HL-60 (cell line): Measurements from ENCODE around the gene LPCAT1.

Source experiments
- DNase-seq, 2 experiments: peaks; one replicate each; pipeline ENCODE4 v3.0.0-alpha.2; 2010 to 2020; ENCODE audit warnings: low read depth in 1 of 2, low spot score in 1 of 2
- H3K27ac ChIP-seq: fragments of 250-450 bp; sonication (Bioruptor Pico); replicated peaks from 2 replicates; pipeline ENCODE4 v1.5.1; 2020; ENCODE audit warnings: mild to moderate bottlenecking, moderate library complexity
- H3K27me3 ChIP-seq: fragments of 250-450 bp; sonication (Bioruptor Pico); 2 replicates; pipeline ENCODE4 v1.5.1; 2021; ENCODE audit warnings: mild to moderate bottlenecking, moderate library complexity; ENCODE audit not compliant: insufficient read depth, poor library complexity, severe bottlenecking
- H3K4me3 ChIP-seq: replicated peaks from 2 replicates; pipeline ENCODE4 v1.5.1; 2011; ENCODE audit warnings: mild to moderate bottlenecking, control low read depth, low read length; ENCODE audit not compliant: insufficient read depth
- GABPA ChIP-seq: IDR thresholded peaks from 2 replicates; pipeline ENCODE4 v1.6.1; 2012; ENCODE audit warnings: low read depth
- POLR2AphosphoS5 ChIP-seq: IDR thresholded peaks from 2 replicates; pipeline ENCODE4 v1.6.1; 2012; ENCODE audit warnings: low read depth
- SPI1 ChIP-seq: IDR thresholded peaks from 2 replicates; pipeline ENCODE4 v1.6.1; 2012; ENCODE audit warnings: low read depth, mild to moderate bottlenecking, borderline replicate concordance
- TF ChIP-seq, protein P1 (sequence below): IDR thresholded peaks from 2 replicates; pipeline ENCODE4 v1.6.1; 2012; ENCODE audit warnings: low read depth; ENCODE audit not compliant: insufficient replicate concordance
- TF ChIP-seq, protein P2 (sequence below): IDR thresholded peaks from one replicate; pipeline ENCODE4 v1.5.1; 2011; ENCODE audit warnings: low read length, control low read depth, inconsistent platforms; ENCODE audit not compliant: insufficient read depth

The LPCAT1 gene

GRCh38 chr5:1514027-1514818 lies 9.5 kb downstream of the LPCAT1 start:
- Histone ChIP-seq H3K27ac (no peak overlapping the region), H3K27me3 (no peaks in the 10 kb centered on the region), H3K4me3 (no peak overlapping the region)
- TF ChIP-seq POLR2AphosphoS5 (no peak), GABPA (no peak), SPI1 (no peak)
- TF ChIP-seq, protein P1, sequence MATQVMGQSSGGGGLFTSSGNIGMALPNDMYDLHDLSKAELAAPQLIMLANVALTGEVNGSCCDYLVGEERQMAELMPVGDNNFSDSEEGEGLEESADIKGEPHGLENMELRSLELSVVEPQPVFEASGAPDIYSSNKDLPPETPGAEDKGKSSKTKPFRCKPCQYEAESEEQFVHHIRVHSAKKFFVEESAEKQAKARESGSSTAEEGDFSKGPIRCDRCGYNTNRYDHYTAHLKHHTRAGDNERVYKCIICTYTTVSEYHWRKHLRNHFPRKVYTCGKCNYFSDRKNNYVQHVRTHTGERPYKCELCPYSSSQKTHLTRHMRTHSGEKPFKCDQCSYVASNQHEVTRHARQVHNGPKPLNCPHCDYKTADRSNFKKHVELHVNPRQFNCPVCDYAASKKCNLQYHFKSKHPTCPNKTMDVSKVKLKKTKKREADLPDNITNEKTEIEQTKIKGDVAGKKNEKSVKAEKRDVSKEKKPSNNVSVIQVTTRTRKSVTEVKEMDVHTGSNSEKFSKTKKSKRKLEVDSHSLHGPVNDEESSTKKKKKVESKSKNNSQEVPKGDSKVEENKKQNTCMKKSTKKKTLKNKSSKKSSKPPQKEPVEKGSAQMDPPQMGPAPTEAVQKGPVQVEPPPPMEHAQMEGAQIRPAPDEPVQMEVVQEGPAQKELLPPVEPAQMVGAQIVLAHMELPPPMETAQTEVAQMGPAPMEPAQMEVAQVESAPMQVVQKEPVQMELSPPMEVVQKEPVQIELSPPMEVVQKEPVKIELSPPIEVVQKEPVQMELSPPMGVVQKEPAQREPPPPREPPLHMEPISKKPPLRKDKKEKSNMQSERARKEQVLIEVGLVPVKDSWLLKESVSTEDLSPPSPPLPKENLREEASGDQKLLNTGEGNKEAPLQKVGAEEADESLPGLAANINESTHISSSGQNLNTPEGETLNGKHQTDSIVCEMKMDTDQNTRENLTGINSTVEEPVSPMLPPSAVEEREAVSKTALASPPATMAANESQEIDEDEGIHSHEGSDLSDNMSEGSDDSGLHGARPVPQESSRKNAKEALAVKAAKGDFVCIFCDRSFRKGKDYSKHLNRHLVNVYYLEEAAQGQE, result no peak
- TF ChIP-seq, protein P2, sequence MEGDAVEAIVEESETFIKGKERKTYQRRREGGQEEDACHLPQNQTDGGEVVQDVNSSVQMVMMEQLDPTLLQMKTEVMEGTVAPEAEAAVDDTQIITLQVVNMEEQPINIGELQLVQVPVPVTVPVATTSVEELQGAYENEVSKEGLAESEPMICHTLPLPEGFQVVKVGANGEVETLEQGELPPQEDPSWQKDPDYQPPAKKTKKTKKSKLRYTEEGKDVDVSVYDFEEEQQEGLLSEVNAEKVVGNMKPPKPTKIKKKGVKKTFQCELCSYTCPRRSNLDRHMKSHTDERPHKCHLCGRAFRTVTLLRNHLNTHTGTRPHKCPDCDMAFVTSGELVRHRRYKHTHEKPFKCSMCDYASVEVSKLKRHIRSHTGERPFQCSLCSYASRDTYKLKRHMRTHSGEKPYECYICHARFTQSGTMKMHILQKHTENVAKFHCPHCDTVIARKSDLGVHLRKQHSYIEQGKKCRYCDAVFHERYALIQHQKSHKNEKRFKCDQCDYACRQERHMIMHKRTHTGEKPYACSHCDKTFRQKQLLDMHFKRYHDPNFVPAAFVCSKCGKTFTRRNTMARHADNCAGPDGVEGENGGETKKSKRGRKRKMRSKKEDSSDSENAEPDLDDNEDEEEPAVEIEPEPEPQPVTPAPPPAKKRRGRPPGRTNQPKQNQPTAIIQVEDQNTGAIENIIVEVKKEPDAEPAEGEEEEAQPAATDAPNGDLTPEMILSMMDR, result no peak
- no peak for DNase-seq

DNA sequence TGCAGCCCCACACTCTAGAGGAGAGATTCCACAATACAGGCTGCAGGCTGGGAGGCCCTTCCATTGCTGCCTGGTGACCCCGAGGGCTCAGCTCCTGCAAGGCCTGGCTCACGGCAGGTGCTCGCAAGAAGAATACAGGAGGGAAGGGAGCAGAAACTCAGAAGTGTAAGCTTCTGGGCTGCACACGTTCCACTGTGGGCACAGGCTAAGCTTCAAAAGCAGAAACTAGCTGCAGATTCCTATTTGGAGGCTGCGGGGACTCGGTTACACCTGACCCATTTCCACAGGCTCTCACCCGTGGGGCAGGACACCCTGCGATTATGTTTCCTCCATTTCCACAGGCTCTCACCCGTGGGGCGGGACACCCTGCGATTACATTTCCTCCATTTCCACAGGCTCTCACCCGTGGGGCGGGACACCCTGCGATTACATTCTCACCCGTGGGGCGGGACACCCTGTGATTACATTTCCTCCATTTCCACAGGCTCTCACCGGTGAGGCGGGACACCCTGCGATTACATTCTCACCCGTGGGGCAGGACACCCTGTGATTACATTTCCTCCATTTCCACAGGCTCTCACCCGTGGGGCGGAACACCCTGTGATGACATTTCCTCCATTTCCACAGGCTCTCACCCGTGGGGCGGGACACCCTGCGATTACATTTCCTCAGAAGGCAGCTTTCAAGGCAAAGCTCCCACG lies 10.3 kb downstream of the LPCAT1 start:
- Histone ChIP-seq H3K4me3 (no peak overlapping the region), H3K27me3 (no peaks in the 10 kb centered on the region), H3K27ac (no peak overlapping the region)
- DNase-seq, result no peak
- TF ChIP-seq, protein P2, result no peak
- TF ChIP-seq POLR2AphosphoS5 (no peak), SPI1 (no peak), GABPA (no peak)
- TF ChIP-seq, protein P1, result no peak

DNA sequence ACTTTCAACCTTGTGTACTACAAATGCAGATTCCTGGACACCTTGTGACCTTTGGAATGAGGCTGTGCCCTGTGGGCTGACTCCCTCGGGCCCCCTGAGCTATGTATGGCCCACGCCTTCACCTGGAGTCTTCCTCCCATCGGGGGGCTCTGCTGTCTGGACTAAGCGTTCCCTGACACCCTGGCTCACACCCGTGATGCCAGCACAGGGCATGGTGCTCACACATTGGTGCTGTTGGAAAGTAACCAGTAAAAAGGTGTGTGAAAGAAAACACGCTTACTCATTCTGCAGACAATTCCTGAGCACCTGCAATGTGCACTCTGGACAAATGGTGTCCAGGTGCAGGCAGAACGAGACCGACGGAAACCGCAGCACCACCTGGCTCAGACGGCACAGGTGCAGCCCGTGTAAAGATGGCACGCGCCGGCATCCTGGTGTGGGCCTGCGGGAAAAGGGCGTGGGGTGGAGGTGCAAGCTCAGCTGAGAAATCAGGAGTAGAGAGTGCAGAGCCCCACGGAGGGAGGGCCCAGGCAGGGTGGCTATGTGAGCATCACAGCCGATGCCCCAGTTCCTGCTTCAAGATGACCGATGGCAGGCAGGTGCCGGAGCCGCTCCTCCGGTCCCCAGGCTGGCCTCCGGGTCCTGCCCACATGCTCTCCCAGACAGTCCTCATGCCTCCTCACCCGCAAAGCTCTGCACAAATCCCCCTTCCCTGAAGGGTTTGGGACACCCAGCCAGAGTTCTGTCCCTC lies 11.0 kb downstream of the LPCAT1 start:
- no peak for DNase-seq
- no peak for TF ChIP-seq GABPA
- TF ChIP-seq, protein P2, result no peak
- TF ChIP-seq, protein P1, result no peak
- no peak for TF ChIP-seq SPI1
- no peak for TF ChIP-seq POLR2AphosphoS5
- Histone ChIP-seq H3K27me3 (no peaks in the 10 kb centered on the region), H3K4me3 (no peak overlapping the region), H3K27ac (no peak overlapping the region)
